ENCODE results near the gene MAPK10. TPM values are rescaled to one million over a fixed set of nuclear protein-coding genes. Genes with fewer than 3 reads are reported as not detected.
A peak's percentile ranks its signal among the peaks of the same experiment; 100 is the strongest.

Gene MAPK10
- total RNA-seq (2021): 4.6 and 4.7 TPM in 2 replicates
- long read RNA-seq, partial matches to known transcripts: 7 of 19 reads
- long read RNA-seq, other reads (novel, unspliced or antisense): 6 of 19 reads

DNA sequence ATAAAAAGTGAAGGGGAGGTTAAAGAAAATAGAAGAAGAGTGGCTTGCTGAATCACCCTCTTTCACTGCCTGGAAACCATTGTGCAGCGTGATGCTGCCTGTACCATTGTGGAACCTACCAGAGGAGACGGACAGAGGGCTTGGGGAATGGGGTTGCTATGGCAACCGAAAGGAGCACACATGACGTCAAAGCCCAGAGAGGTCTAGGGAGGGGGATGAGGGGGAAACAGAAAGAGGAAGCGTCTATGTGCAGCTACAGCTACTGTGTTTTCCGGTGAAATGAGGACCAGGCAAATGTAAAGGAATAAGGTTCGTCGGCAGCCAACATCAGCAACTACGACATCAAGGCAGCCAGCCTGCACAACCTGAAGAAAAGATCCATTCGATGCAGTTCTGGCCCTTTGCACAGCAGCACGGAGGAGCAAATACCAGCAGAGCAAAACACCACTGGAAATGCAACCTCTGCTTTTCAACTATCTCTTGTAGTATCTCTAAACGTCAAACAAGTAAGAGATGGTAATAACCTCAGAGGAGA, at the start of gene MAPK10:
TSS of gene MAPK10 (minus strand) at position 110 of the 535 bp plus-strand sequence.
- no peaks in the 10 kb centered on the region for H4K20me1 ChIP-seq (ENCODE audit: control insufficient read depth, insufficient read depth, insufficient read length)
- TF ChIP-seq, protein P1, sequence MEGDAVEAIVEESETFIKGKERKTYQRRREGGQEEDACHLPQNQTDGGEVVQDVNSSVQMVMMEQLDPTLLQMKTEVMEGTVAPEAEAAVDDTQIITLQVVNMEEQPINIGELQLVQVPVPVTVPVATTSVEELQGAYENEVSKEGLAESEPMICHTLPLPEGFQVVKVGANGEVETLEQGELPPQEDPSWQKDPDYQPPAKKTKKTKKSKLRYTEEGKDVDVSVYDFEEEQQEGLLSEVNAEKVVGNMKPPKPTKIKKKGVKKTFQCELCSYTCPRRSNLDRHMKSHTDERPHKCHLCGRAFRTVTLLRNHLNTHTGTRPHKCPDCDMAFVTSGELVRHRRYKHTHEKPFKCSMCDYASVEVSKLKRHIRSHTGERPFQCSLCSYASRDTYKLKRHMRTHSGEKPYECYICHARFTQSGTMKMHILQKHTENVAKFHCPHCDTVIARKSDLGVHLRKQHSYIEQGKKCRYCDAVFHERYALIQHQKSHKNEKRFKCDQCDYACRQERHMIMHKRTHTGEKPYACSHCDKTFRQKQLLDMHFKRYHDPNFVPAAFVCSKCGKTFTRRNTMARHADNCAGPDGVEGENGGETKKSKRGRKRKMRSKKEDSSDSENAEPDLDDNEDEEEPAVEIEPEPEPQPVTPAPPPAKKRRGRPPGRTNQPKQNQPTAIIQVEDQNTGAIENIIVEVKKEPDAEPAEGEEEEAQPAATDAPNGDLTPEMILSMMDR (conservative IDR thresholded peaks at IDR 0.05): no peak
- H2AFZ ChIP-seq (ENCODE audit: low read length): peak within 1 kb of the TSS; percentile 92
- H3K14ac ChIP-seq (ENCODE audit: insufficient read depth, low read length): peak within 1 kb of the TSS; percentile 87; the same call in 1 of the 2 replicates
- no peak within 1 kb of the TSS for H2BK15ac ChIP-seq (ENCODE audit: low read depth, low read length)
- Mint-ChIP-seq H3K36me3 (ENCODE audit: insufficient read depth in 1 of 3, low read depth in 3 of 3) (no peaks in the 10 kb centered on the region), H3K4me1 (peaks cover 41 to 52% of the 10 kb centered on the region in 2 experiments), H3K27me3 (ENCODE audit: low read depth) (no peaks in the 10 kb centered on the region), H3K9me3 (no peaks in the 10 kb centered on the region; a peak in 2 of 5 replicates), H3K27ac (peak within 1 kb of the TSS; percentile 81 to 98 (median 85)), H3K4me3 (peak within 1 kb of the TSS; percentile 58 to 82)
- no peak within 1 kb of the TSS for H3T11ph ChIP-seq (ENCODE audit: low read length)
- H3K27me3 ChIP-seq (ENCODE audit: insufficient read depth, low read length): no peaks in the 10 kb centered on the region
- no peaks in the 10 kb centered on the region for H3K79me1 ChIP-seq (ENCODE audit: insufficient read depth, low read depth, low read length, poor library complexity, severe bottlenecking)
- no peak within 1 kb of the TSS for H3K23ac ChIP-seq (ENCODE audit: insufficient read length, low read depth, low read length)
- H4K8ac ChIP-seq (replicated peaks; ENCODE audit: insufficient read length, low read depth, low read length): no peak within 1 kb of the TSS
- DNase-seq: peak; percentile 82
- H2AK5ac ChIP-seq (ENCODE audit: insufficient read length, low read length): no peak within 1 kb of the TSS
- no peak within 1 kb of the TSS for H4K91ac ChIP-seq (ENCODE audit: insufficient read length, low read depth, low read length)
- no peak within 1 kb of the TSS for H2BK20ac ChIP-seq (ENCODE audit: low read depth, low read length, poor library complexity, severe bottlenecking)
- no CpG with 5 or more reads among the region's 12 CpGs for WGBS (ENCODE audit: extremely low coverage, insufficient read length, low lambda C conversion rate)
- H3K9me3 ChIP-seq (ENCODE audit: control insufficient read depth, low read depth, low read length): no peaks in the 10 kb centered on the region
- no peaks in the 10 kb centered on the region for H3K23me2 ChIP-seq (ENCODE audit: insufficient read length, low read depth, low read length, poor library complexity, severe bottlenecking)
- H3K4me2 ChIP-seq (ENCODE audit: insufficient read depth, insufficient read length, low read length): peak within 1 kb of the TSS; percentile 15
- H4K5ac ChIP-seq (ENCODE audit: insufficient read length, low read depth, low read length): no peak within 1 kb of the TSS
- no peak within 1 kb of the TSS; the same call in 1 of the 2 replicates for H3K4ac ChIP-seq (ENCODE audit: low read depth, low read length)
- H2BK120ac ChIP-seq (ENCODE audit: low read depth, low read length, poor library complexity, severe bottlenecking): peak within 1 kb of the TSS; percentile 73
- H3K27ac ChIP-seq (ENCODE audit: insufficient read length, low read depth, low read length): no peak within 1 kb of the TSS
- H3K18ac ChIP-seq (ENCODE audit: insufficient read length, low read depth, low read length): peak within 1 kb of the TSS; percentile 77
- peaks cover 7% of the 10 kb centered on the region; the same call in 1 of the 2 replicates for H3K4me1 ChIP-seq (ENCODE audit: insufficient read depth, low read length)
- H3K9ac ChIP-seq (ENCODE audit: extremely low read depth, insufficient read length, low read length): no peak within 1 kb of the TSS
- H2BK12ac ChIP-seq (ENCODE audit: insufficient read length, low read depth, low read length): no peak within 1 kb of the TSS
- no peak within 1 kb of the TSS for H2BK5ac ChIP-seq (ENCODE audit: insufficient read length, low read length)
- H3K79me2 ChIP-seq (ENCODE audit: insufficient read depth, low read length): no peaks in the 10 kb centered on the region
- H3K56ac ChIP-seq (ENCODE audit: insufficient read length, low read depth, low read length): no peak within 1 kb of the TSS
